Measurements from ENCODE around the gene TCEA2.

- TF ChIP-seq POLR2A (IDR thresholded peaks at IDR 0.05) (no peak), CTCF (IDR thresholded peaks at IDR 0.05) (no peak)
Measured at GRCh38 chr20:64099086-64099786, 36.2 kb downstream of the TCEA2 start.
